GM18907 (cell line): ENCODE data around the gene AHSA1.

ENCODE experiments used
- ATAC-seq: cut with Tn5 transposase; IDR thresholded peaks from one replicate; pipeline ENCODE4 v1.9.1; 2021; ENCODE audit warnings: mild to moderate bottlenecking, moderate library complexity; ENCODE audit not compliant: unreplicated experiment

AHSA1 gene

GRCh38 chr14:77470224-77470870, 12.5 kb downstream of the AHSA1 start:
- ATAC-seq, result no peak

- ATAC-seq, result no peak
Observed at GRCh38 chr14:77473921-77474320, 16.0 kb downstream of the AHSA1 start.

DNA sequence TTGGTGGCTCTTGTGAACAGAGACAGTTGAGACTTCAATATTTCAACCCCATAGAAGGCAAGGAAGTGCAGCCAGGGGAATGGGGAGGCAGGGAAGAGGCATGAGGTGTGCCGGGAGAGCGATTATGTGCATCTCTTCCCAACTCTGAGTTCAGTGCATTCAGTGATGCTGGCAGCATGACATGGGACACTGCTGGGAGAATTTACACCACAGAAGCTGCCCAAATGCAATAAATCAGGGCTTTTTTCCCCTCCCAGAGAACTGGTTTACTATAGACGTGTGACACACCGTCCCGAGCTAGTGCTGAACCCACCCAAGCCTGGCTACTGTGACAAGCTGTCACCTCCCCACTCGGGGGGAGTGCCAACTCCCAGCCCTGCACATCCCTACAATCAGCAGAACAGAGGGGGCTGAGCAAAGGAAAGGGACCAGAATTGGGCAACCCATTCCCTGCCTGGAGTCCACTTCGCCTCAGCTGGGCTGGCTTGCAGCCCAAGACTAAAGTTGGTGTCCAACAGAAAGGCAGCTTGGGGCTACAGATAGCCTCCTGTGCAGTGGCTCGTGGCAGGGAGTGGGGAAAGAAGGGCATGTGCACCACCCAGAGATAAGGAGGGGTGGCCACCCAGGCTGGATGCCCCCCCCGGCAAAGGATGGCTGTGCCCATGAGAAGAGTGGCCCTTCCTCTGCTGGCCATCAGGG, 16.7 kb downstream of the AHSA1 start:
- ATAC-seq, result no peak

- no peak for ATAC-seq
Observed at GRCh38 chr14:77475432-77476115, 17.7 kb downstream of the AHSA1 start.

DNA sequence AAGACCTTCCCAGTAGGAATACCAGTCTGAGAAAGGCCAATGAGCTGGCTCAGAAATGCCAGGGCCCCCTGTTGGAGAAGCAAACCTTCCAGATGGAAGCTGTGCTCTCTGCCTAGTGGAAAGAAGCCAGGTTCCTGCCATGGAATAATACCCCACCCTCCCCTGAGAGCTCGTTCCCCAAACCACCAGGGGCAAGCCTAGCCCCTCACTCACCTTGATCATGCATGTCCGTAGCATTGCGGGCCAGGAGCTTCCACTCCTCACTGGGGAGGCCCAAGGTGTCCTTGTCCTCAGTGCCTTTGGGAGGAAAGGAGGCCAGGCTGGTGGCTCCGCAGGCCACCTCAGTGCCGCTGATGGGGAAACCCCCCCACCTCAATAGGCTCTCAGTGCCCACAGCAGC, 20.1 kb downstream of the AHSA1 start:
- no peak for ATAC-seq

- peak; percentile 92 for ATAC-seq
Observed at GRCh38 chr14:77478796-77479195, 20.9 kb downstream of the AHSA1 start.

DNA sequence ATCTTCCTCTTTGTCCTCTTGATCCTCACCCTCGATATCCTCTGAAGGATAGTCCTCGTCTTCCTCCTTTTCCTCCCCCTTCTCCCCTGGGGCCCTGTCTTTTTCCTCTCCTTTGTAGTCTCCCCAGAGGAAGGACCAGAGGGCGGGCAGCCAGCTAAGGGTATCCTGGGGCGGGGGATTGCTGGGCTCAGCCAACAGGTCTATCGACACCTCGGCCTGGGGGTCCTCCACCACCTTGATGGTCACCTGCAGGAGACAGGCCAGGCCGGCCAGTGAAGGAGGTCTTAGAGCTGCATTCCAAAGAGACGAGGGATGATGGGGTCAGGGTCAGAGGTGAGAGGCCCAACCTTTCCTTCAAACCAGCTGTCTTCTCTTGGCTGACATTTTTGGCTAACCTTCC, 24.5 kb downstream of the AHSA1 start:
- ATAC-seq, result no peak

- ATAC-seq, result no peak
Observed at GRCh38 chr14:77485256-77485655, 27.4 kb downstream of the AHSA1 start.

DNA sequence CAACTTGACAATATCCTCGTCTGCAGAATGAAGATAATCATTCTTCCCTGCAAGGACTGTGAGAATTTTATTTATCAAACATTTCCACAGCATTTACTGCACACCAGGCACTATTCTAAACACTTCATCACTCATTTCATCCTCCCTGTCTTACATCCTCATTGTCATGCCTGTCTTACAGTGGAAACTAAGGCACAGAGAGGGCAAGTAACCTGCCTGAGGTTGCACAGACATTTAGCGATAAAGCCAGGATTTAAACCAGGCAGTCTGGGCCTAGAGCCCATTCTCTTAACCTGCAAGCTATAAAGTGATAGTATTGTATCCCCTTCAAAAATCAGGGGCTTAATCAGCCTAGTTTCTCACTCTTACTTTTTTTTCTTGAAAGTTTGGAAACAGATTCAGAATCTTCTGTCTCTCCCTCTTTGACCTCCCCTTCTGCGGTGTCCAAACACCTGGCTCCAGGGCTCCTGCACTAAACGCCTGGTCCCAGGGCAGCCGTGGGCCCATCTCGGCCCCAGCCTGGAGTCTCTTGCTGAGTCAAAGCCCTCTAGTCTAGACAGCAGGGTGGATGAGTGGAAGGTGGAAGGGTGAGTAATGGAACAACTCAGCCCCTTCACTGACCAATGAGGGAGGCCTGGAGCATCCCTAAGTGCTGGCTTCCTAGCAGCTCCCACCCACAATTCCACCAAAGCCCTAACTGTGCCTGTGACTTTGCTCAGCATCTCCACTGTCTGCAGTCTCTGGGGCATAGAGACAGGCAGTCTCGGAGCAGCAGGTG, 28.2 kb downstream of the AHSA1 start:
- no peak for ATAC-seq

DNA sequence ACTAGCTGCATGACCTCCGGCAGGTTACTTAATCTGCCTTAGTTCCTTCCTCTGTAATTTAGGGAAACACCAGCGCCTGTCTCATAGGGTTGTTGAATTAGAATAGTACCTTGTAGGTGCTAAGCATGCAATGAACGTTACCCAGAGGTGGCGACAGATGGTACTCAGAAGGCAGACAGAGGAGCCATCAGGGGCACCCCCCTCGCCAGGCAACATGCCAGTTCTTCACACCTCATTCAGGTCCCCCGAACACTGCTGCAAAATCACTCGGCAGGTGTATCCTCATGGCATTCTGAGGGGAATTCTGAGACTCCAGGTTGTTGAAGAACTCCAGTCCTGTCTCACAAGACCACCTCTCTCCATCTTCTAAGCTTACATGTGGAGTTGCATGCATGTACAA, 30.7 kb downstream of the AHSA1 start:
- no peak for ATAC-seq

GRCh38 chr14:77489041-77489440, 31.1 kb downstream of the AHSA1 start:
- ATAC-seq, result no peak

DNA sequence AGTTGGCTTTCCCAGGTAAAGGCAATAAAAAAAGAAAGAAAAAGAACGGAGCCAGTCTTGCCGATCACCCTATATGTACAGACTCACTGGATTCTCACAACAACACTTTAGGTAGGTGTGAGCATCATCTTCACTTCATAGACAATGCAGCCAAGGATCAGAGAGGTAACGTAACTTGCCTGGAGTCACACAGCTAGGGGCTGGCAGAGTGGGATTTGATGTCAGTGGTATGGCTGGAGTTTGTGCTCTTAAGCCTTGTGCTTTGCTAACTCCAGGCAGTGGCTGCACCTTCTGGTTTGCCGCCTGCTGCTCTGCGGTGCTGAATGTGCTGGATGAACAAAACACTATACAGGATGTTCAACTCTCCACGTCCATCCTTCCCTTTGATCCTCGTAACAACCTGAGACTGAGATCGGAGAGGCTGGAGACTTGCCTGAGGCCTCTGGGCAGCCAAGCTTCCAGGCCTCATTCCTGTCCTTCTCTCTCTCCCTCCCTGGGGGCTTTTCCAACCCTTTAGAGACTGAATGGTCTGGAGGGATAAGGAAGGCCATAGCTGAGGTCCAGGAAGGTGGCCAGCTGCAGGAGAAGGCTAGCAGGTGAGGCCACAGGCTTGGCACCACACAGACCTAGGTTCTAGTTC, 32.6 kb downstream of the AHSA1 start:
- no peak for ATAC-seq

GRCh38 chr14:77491056-77491455, 33.2 kb downstream of the AHSA1 start:
- no peak for ATAC-seq

GRCh38 chr14:77495334-77495733, 37.4 kb downstream of the AHSA1 start:
- no peak for ATAC-seq

DNA sequence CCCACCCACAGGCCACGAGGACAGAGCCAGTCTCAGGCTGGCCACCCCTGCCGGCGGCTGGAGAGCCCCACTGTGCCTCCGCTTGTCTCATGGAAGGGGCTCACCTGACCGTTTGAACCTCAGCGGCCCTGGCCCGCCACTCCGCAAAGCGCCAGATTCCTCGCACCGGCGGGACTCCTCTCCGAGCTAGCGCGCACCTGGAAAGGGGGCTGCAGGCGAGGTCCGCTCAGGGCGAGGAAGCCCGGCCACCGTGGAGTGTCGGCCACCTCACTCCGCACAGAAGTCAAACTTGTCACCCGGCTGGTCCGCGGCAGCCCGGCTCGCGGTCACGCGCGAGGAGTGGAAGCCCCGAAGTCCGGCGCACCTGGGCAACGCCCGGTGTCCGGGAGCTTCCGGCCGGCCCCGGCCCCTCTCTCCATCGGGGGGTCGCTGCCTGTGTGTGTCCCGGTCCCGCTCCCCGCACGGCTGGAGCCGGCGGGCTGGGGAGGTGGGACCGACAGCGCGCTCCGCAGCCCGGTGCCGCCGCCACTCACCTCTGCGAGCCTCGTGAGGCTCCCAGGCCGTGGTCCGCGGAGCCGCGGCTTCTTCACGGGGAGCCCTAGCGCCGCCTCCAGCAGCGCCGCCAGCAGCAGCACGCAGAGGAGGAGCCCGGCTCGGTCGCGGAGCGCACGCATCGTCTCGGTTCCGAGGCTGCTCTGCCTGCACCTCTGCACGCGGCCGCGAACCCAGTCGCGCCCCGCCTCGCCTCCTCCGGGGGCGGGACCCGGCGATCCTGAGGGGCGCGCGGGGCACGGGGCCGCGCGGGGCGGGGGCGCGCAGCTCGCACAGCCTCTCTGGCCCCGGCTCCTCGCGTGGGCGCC, 40.5 kb downstream of the AHSA1 start, which contains the start of gene ISM2:
Gene ISM2, minus strand, starts transcription at position 697 of the 860 bp plus-strand sequence. Its CDS starts 23 bp downstream, at position 674.
- ATAC-seq, result peak; percentile 65

DNA sequence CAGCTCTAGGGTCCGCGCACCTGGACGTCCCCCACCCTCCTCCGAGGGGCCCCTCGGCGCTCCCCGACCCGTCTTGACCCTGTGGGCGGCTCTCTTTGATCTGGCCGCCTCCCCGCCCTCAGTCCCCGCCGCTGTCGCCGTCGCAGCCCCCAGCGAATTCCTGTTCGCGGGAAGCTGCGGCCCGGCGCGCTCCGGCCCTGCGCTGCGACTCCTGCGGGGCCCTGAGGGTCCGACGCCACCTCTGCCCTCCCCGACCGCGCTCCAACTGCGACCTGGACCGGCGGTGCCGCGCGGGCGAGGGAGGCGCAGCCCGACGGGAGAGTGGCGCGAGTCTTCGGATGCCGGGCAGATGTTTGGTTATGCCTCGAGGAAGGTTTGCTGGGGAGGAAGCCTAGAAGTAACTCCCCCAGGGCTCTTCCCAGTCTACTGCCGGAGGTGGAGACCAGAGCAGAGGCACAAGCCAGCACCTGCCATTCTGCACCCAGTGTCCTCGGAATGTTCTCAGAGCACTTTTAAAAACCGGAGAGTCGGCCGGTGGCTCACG, 41.2 kb downstream of the AHSA1 start:
- peak; percentile 32 for ATAC-seq

DNA sequence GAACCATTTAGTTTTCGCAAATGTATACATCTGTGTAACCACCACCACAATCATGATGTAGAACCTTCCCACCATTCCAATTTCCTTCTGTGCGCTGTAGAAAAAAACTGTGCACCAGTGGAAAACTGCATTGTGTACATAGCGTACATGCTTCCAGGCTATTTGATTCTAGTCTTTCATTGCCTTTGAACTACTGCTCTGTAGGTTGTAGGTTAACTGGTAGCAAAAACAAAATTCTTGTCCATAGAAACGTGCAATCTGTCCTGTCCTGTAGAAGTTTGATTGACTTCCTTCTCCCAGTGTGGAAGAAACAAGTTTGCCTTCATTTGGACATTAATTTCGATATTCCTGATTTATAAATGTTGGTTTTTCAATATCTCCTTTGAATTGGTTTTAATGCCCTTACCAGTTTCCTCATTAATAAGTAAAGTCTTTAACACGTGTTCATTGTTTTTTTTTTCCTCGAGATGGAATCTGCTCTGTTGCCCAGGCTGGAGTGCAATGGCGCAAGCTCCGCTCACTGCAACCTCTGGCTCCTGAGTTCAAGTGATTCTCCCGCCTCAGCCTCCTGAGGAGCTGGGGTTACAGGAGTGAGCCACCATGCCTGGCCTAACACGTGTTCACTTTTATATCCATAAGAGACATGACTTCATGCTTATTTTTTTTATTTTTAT, 44.4 kb downstream of the AHSA1 start:
- ATAC-seq, result no peak

- no peak for ATAC-seq
Observed at GRCh38 chr14:77503138-77503537, 45.2 kb downstream of the AHSA1 start.

GRCh38 chr14:77505031-77505430, 47.1 kb downstream of the AHSA1 start:
- ATAC-seq, result no peak
